Measurements from ENCODE around the gene RPS6KA2.
"Not testable (repeated sequence)": the region's sequence is repeated elsewhere in the genome, so short reads cannot be mapped to it uniquely, and the experiment has no call there.

RPS6KA2 gene

DNA sequence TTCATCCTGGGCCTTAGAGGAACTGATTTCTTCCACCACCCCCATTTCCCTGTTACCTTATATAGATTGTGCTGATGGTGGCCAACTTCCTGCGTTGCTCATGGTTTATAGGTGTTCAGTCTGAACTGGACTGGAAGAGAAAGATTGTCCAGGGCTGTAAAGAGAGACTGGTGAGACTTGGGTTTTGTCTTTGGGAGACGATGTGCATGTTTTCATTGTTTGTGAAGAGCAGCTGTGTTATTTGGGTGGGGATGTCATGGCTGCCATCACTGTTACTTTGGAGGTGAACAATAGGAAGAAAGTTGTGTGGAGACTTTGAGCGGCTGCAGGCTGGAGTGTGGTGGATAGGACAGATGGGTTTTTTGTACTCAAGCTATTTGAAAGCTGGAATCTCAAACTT lies 228.7 kb downstream of the RPS6KA2 start:
- DNase-seq (ENCODE audit: low read depth, low spot score), result no peak

- DNase-seq (ENCODE audit: low read depth, low spot score), result no peak
Observed at GRCh38 chr6:166397849-166398248, 229.2 kb downstream of the RPS6KA2 start.

GRCh38 chr6:166395778-166396177 lies 231.3 kb downstream of the RPS6KA2 start:
- no peak for DNase-seq (ENCODE audit: low read depth, low spot score)

- DNase-seq (ENCODE audit: low read depth, low spot score), result no peak
Observed at GRCh38 chr6:166395351-166395750, 231.7 kb downstream of the RPS6KA2 start.

DNA sequence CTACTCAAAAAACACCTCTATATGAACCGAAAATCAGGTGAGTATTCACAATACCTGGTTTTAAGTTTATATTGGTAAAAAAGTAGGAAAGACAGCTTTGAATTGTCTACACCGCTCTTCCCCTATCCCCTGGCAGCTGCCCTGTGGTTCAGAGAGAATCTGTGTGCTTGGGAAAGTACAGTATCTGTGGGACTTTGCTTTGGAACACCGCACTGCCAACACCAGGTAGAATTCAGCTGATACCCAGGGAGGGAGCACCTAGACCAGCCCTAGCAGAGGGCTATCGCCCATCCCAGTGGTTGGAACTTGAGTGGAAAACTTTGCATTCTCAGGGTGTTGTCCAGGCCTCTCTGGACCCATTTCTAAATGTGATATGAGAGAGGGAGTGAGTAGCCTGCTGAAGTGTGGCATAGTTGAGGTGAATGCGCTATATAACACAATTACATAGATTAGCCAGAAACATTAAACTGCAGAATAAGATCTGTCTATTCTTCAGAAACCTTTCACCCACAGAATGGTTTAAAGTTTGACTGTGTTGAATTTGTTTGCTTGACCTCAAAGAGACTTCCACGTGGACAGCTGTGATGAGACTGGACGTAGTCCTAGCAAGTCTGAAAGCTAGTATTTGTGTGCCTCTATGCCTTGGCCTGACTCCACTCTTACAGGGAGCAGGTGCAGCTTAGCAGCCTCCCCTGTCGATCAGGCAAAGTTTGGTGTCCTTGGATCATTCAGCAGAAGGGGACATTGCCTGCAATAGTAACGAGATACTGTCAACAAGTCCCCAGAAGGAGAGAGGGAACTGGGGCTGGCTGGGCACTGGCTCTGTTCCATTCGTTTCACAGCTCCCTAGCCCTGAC lies 232.8 kb downstream of the RPS6KA2 start:
- no peak for DNase-seq (ENCODE audit: low read depth, low spot score)

GRCh38 chr6:166393535-166393823 lies 233.6 kb downstream of the RPS6KA2 start:
- DNase-seq (ENCODE audit: low read depth, low spot score), result peak; percentile 78

DNA sequence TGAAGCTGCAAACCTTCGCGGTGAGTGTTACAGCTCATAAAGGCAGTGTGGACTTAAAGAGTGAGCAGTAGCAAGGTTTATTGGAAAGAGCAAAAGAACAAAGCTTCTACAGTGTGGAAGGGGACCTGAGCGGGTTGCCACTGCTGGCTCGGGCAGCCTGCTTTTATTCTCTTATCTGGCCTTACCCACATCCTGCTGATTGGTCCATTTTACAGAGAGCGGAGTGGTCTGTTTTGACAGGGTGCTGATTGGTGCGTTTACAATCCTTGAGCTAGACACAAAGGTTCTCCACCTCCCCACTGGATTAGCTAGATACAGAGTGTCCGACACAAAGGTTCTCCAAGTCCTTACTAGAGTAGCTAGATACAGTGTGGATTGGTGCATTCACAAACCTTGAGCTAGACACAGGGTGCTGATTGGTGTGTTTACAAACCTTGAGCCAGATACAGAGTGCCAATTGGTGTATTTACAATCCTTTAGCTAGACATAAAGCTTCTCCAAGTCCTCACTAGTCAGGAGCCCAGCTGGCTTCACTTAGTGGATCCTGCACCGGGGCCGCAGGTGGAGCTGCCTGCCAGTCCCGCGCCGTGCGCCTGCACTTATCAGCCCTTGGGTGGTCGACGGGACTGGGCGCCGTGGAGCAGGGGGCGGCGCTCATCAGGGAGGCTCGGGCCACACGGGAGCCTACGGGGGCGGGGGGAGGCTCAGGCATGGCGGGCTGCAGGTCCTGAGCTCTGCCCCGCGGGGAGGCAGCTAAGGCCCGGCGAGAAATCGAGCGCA lies 234.1 kb downstream of the RPS6KA2 start:
- DNase-seq (ENCODE audit: low read depth, low spot score), result peak; percentile 45

DNA sequence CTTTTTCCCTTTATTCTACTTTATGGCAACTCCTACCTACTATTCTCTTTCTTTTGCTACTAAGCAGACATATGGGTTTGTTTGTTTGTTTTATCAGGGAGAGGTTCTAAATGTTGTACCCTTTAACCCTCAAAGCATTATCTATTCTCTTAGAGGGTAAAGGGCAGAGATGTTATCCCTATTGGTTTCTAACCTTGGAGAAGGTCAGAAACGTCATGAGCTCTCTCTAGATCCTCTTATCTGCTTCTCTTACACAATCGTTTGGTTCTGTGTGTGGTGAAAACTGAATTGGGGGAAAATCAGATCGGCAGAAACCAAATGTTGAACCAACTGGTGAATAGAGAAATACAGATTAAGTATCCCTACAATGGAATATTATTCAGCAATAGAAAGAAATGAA lies 237.9 kb downstream of the RPS6KA2 start:
- no peak for DNase-seq (ENCODE audit: low read depth, low spot score)

- no peak for DNase-seq (ENCODE audit: low read depth, low spot score)
Observed at GRCh38 chr6:166388290-166389004, 238.6 kb downstream of the RPS6KA2 start.

GRCh38 chr6:166387642-166388289 lies 239.3 kb downstream of the RPS6KA2 start:
- no peak for DNase-seq (ENCODE audit: low read depth, low spot score)

DNA sequence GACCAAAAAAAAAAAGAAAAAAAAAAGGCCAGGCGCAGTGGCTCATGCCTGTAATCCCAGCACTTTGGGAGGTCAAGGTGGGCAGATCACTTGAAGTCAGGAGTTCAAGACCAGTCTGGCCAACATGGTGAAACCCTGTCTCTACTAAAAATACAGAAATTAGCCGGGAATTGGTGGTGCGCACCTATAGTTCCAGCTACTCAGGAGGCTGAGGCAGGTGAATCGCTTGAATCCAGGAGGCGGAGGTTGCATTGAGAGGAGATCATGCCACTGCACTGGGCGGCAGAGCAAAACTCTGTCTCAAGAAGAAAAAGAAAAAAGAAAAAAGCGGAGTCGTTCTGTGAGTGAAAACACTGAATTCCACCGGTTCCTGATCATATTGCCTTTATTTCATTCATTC lies 240.0 kb downstream of the RPS6KA2 start:
- DNase-seq (ENCODE audit: low read depth, low spot score), result not testable (repeated sequence)

DNA sequence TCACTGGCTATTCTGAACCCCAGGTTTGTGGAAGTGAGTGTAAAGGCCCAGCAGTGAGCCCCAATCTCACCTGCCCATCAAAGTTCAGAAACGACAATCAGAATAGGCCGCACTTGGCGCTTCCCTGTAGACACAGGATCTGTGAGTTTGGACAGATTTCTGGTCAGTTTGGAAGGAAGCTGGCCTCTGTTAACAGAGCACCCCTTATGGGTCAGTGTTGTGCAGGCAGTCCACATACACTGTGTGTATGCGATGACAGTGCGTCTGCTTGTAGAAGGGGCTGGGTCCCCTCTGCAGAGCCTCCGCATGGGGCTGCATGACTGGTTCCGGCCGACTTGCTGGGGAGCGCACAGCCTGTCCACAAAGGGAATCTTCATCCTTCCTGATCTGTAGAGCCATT lies 240.9 kb downstream of the RPS6KA2 start:
- DNase-seq (ENCODE audit: low read depth, low spot score), result no peak

- DNase-seq (ENCODE audit: low read depth, low spot score), result not testable (repeated sequence)
Observed at GRCh38 chr6:166383802-166384363, 243.2 kb downstream of the RPS6KA2 start.

- DNase-seq (ENCODE audit: low read depth, low spot score), result peak; percentile 98
Observed at GRCh38 chr6:166382933-166383801, 243.9 kb downstream of the RPS6KA2 start, which contains the start of gene MPC1. Gene MPC1, minus strand, starts transcription at chr6:166382940. Its CDS starts 64 bp downstream, at chr6:166382876.

GRCh38 chr6:166382500-166382932 lies 244.5 kb downstream of the RPS6KA2 start:
- no peak for DNase-seq (ENCODE audit: low read depth, low spot score)

DNA sequence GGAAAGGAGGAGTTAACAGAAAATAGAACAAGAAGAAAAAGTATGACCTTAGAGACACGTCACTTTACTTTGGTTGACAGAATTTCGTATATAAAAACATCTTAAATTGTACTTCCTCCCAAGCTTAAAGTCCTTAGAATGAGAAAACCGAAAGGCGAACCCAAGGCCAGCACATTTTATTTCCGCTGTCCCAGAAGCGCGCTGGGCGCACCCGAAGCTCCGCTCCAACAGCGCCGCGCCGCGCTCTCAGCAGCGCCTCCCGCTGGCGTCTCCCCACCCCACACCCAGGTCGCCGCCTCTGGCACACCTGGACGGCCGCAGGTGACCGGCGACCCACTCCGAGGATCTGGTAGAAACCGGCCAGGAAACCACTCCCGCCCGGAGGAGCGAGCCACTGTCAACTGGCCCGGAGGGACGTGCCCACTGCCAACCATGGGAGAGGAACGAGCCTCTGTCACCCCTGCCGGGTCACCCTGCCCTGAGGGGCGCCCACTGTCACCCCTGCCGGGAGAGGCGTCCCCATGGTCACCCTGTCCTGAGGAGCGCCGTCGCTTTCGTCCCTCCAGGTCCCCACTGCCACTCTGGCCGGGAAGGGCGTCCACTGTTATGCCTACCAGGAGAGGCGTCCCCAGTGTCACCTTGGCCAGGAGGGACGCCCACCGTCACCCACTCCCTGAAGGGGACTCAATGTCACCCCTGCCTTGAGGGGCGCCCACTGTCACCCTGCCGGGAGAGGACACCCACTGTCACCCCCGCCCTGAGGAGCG lies 245.1 kb downstream of the RPS6KA2 start:
- DNase-seq (ENCODE audit: low read depth, low spot score), result peak; percentile 87

GRCh38 chr6:166381381-166381732 lies 245.7 kb downstream of the RPS6KA2 start:
- no peak for DNase-seq (ENCODE audit: low read depth, low spot score)

DNA sequence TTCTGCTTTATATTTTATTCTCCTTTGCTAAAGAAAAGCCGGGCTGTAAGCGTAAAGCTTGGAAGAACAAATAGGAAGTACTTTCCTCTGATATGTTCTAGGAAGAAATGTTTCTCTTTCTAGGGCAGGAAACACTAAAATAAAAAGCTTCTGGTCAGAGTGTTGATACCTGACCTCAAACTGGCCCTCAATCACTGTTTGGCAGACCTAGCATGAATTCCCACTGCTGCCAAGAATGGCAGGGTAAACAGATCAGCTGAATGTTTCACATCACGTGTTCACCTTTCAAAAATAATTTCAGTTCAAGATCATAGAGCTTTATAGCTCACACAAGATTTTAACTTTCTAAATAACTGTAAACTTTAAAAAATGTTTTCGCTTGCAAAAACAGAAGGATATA lies 247.3 kb downstream of the RPS6KA2 start:
- DNase-seq (ENCODE audit: low read depth, low spot score), result no peak

GRCh38 chr6:166379103-166379586 lies 247.9 kb downstream of the RPS6KA2 start:
- no peak for DNase-seq (ENCODE audit: low read depth, low spot score)

DNA sequence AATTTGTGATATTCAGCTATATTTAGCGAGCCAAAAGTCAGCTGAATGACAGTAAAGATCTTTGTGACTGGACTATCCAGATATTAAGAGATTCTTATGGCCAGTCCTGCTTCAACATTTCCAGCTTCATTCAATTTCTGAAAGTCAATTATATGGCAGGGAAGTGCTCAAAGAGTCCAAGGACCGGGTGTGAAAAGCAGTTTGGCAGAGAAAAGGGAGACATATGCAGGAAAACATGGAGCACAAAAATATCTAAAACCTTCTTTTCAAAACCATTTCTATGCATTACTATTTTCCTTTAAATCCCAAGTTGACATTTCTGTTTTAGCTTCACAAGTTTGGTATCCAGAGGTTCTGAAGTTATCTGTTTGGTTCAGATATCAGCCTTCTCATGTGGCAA lies 249.3 kb downstream of the RPS6KA2 start:
- no peak for DNase-seq (ENCODE audit: low read depth, low spot score)

All from ELF-1 (cell line).